GM23338 (cell line): ENCODE results near the gene ABCC9. TPM values are rescaled to one million over a fixed set of nuclear protein-coding genes. Genes with fewer than 3 reads are reported as not detected.

Source experiments
- ATAC-seq: fragments of 200-7000 bp; cut with Tn5 transposase; 3 replicates; pipeline ENCODE4 v1.9.1; 2020
- DNase-seq: peaks from one replicate; pipeline ENCODE4 v3.0.0-alpha.2; 2015; ENCODE audit warnings: low spot score
- H2AFZ ChIP-seq: fragments of 200-600 bp; sonication (generic); 2 replicates; pipeline ENCODE4 v1.8.0; 2016; ENCODE audit warnings: antibody characterized with exemption, mild to moderate bottlenecking, moderate library complexity
- H3F3A ChIP-seq: fragments of 200-600 bp; sonication (generic); replicated peaks from 2 replicates; pipeline ENCODE4 v1.8.0; 2017; ENCODE audit warnings: antibody characterized with exemption, mixed run types, low read depth
- H3K27ac ChIP-seq: fragments of 200-600 bp; sonication (generic); 2 replicates; pipeline ENCODE4 v1.6.1; 2016; ENCODE audit warnings: low read depth
- H3K27me3 ChIP-seq: fragments of 200-600 bp; sonication (generic); 2 replicates; pipeline ENCODE4 v1.8.0; 2016; ENCODE audit warnings: mild to moderate bottlenecking, mixed run types, moderate library complexity; ENCODE audit not compliant: insufficient read depth
- H3K36me3 ChIP-seq: fragments of 200-600 bp; sonication (generic); 2 replicates; pipeline ENCODE4 v1.8.0; 2016; ENCODE audit warnings: mild to moderate bottlenecking; ENCODE audit not compliant: insufficient read depth
- H3K4me1 ChIP-seq: fragments of 200-600 bp; sonication (generic); 2 replicates; pipeline ENCODE4 v1.8.0; 2016; ENCODE audit warnings: mild to moderate bottlenecking, moderate library complexity; ENCODE audit not compliant: insufficient read depth
- H3K4me2 ChIP-seq: fragments of 200-600 bp; sonication (generic); 2 replicates; pipeline ENCODE4 v1.7.1; 2017; ENCODE audit warnings: mixed run types
- H3K4me3 ChIP-seq: fragments of 200-600 bp; sonication (generic); 2 replicates; pipeline ENCODE4 v1.6.1; 2016; ENCODE audit warnings: mixed run types
- H3K79me2 ChIP-seq: fragments of 200-600 bp; sonication (generic); replicated peaks from 2 replicates; pipeline ENCODE4 v1.8.0; 2017; ENCODE audit warnings: mild to moderate bottlenecking; ENCODE audit not compliant: insufficient read depth
- H3K9me2 ChIP-seq: fragments of 200-600 bp; sonication (generic); 2 replicates; pipeline ENCODE4 v1.8.0; 2017; ENCODE audit not compliant: insufficient read depth
- H4K20me1 ChIP-seq: fragments of 200-600 bp; sonication (generic); replicated peaks from 2 replicates; pipeline ENCODE4 v1.8.0; 2017; ENCODE audit warnings: mild to moderate bottlenecking; ENCODE audit not compliant: insufficient read depth
- H3K27ac Mint-ChIP-seq: 2 replicates; pipeline ENCODE4 v1.8.0; 2020; ENCODE audit warnings: inconsistent platforms, mild to moderate bottlenecking, moderate library complexity, mixed read lengths
- H3K27me3 Mint-ChIP-seq: 3 replicates; pipeline ENCODE4 v1.8.0; 2022; ENCODE audit warnings: low read depth, mild to moderate bottlenecking, moderate library complexity, mixed read lengths, inconsistent platforms; ENCODE audit not compliant: insufficient read depth, poor library complexity
- H3K36me3 Mint-ChIP-seq: 3 replicates; pipeline ENCODE4 v1.8.0; 2021; ENCODE audit warnings: low read depth, mild to moderate bottlenecking, inconsistent platforms, moderate library complexity, mixed read lengths
- H3K4me1 Mint-ChIP-seq: 3 replicates; pipeline ENCODE4 v1.8.0; 2020; ENCODE audit warnings: mild to moderate bottlenecking, inconsistent platforms, mixed read lengths
- H3K4me3 Mint-ChIP-seq: 3 replicates; pipeline ENCODE4 v1.8.0; 2021; ENCODE audit warnings: moderate library complexity, mild to moderate bottlenecking, inconsistent platforms, mixed read lengths
- H3K9me3 Mint-ChIP-seq: 3 replicates; pipeline ENCODE4 v1.8.0; 2020; ENCODE audit warnings: moderate library complexity, mild to moderate bottlenecking, inconsistent platforms, mixed read lengths
- CREB1 ChIP-seq: fragments of 250-450 bp; sonication (Bioruptor Pico); IDR thresholded peaks from 2 replicates; pipeline ENCODE4 v1.5.0; 2020; ENCODE audit warnings: low read depth, mild to moderate bottlenecking, moderate library complexity
- JUNB ChIP-seq: IDR thresholded peaks from one replicate; pipeline ENCODE4 v1.6.1; 2016; ENCODE audit warnings: antibody characterized with exemption; ENCODE audit not compliant: unreplicated experiment
- NANOG ChIP-seq: IDR thresholded peaks from 2 replicates; pipeline ENCODE4 v1.6.1; 2016; ENCODE audit warnings: antibody characterized with exemption, borderline replicate concordance
- REST ChIP-seq: IDR thresholded peaks from one replicate; pipeline ENCODE4 v1.6.1; 2018; ENCODE audit warnings: antibody characterized with exemption; ENCODE audit not compliant: unreplicated experiment
- STAT1 ChIP-seq: IDR thresholded peaks from one replicate; pipeline ENCODE4 v1.6.1; 2016; ENCODE audit warnings: antibody characterized with exemption; ENCODE audit not compliant: unreplicated experiment
- ZNF114 ChIP-seq: fragments of 250-450 bp; sonication (Bioruptor Pico); IDR thresholded peaks from 2 replicates; pipeline ENCODE4 v1.5.0; 2020; ENCODE audit warnings: mild to moderate bottlenecking, moderate library complexity
- ZNF462 ChIP-seq: fragments of 250-450 bp; sonication (Bioruptor Pico); IDR thresholded peaks from 2 replicates; pipeline ENCODE4 v1.5.0; 2020; ENCODE audit warnings: mild to moderate bottlenecking, moderate library complexity
- polyA plus RNA-seq: library from polyadenylated mRNA; unstranded; fragments of >200 nt; fragmentation: Nextera tagmentation; extraction: Ambion mirVana; gene quantifications from 2 replicates; pipeline ENCODE4 v1.2.1, GENCODE V29; 2016
- total RNA-seq: library from RNA; depleted of rRNA; stranded (reverse); fragments of >200 nt; shearing (Covaris generic); gene quantifications from 2 replicates; pipeline ENCODE4 v1.2.3, GENCODE V29; 2014

The ABCC9 gene
- total and polyA plus RNA-seq, 2 experiments from 2014 or later = not detected

- TF ChIP-seq ZNF462 (no peak), STAT1 (no peak)
Measured at GRCh38 chr12:21892341-21892740, 48.9 kb downstream of the ABCC9 start (continued).

- Histone ChIP-seq H3K27ac (no peak overlapping the region), H3F3A (no peaks in the 10 kb centered on the region), H3K4me2 (no peak overlapping the region), H3K27me3 (no peaks in the 10 kb centered on the region), H2AFZ (no peak overlapping the region), H4K20me1 (no peaks in the 10 kb centered on the region), H3K4me3 (no peak overlapping the region), H3K4me1 (no peaks in the 10 kb centered on the region), H3K79me2 (no peaks in the 10 kb centered on the region), H3K9me2 (no peaks in the 10 kb centered on the region), H3K36me3 (no peaks in the 10 kb centered on the region)
- no peak overlapping the region for H3K4me3 Mint-ChIP-seq
- H3K9me3 Mint-ChIP-seq = no peaks in the 10 kb centered on the region
- no peaks in the 10 kb centered on the region for H3K4me1 Mint-ChIP-seq
- H3K36me3 Mint-ChIP-seq = no peaks in the 10 kb centered on the region
- ATAC-seq = no peak
- no peak for DNase-seq
- H3K27me3 Mint-ChIP-seq = no peaks in the 10 kb centered on the region
- no peak overlapping the region for H3K27ac Mint-ChIP-seq
- TF ChIP-seq JUNB = no peak
- TF ChIP-seq CREB1 (CRISPR knock-in tag) = no peak
- TF ChIP-seq NANOG = no peak
- TF ChIP-seq REST = no peak
- TF ChIP-seq ZNF114 (CRISPR knock-in tag) = no peak
- no peak for TF ChIP-seq ZNF462
Measured at GRCh38 chr12:21891751-21892217, 49.4 kb downstream of the ABCC9 start.
